Mucosa of descending colon (tissue), 3 donors: Measurements from ENCODE around the gene PRKAR1B. TPM values are rescaled to one million over a fixed set of nuclear protein-coding genes. Genes with fewer than 3 reads are reported as not detected.

Experiments used
- ATAC-seq: fragments of 200-7000 bp; cut with Tn5 transposase; one replicate; pipeline ENCODE4 v1.9.1; 2020; ENCODE audit warnings: mild to moderate bottlenecking, moderate library complexity
- DNase-seq, 3 donors: peaks; one replicate each; pipeline ENCODE4 v3.0.0-alpha.2; 2020
- H3K36me3 ChIP-seq: fragments of 200-600 bp; one replicate; pipeline ENCODE4 v1.8.0; 2021; ENCODE audit warnings: low read depth, mild to moderate bottlenecking
- H3K4me1 ChIP-seq: fragments of 200-600 bp; one replicate; pipeline ENCODE4 v1.8.0; 2021; ENCODE audit warnings: low read depth, mild to moderate bottlenecking
- H3K4me3 ChIP-seq: fragments of 200-600 bp; one replicate; pipeline ENCODE4 v1.8.0; 2021; ENCODE audit warnings: mild to moderate bottlenecking
- H3K9me3 ChIP-seq: fragments of 200-600 bp; one replicate; pipeline ENCODE4 v1.8.0; 2021; ENCODE audit warnings: mild to moderate bottlenecking
- CTCF ChIP-seq: fragments of 200-600 bp; IDR thresholded peaks from one replicate; pipeline ENCODE4 v1.8.0; 2022; ENCODE audit warnings: antibody characterized with exemption, mild to moderate bottlenecking
- intact Hi-C, 2 donors: fragments of 100-400 bp; cut with DNase I in 1 of 2; cut with micrococcal nuclease in 1 of 2; formaldehyde crosslinking; loops; one replicate each; pipeline versions ENCODE4 v1.11.0 to v1.11.1; 2022; cut with DNase I, micrococcal nuclease
- total RNA-seq, 3 donors: library from RNA; stranded (reverse); fragmentation: NEBNext Ultra II Directional in 2 of 3; extraction: Animal tissue kit (Norgen Biotek cat#: 25700) in 2 of 3; gene quantifications; one replicate each; pipeline versions ENCODE4 v1.2.1 to v1.2.4, GENCODE V29; 2021 to 2023
- donor health status: DM: no; HTN: no; CAD: no; lungs with moderate emphysema.
- donor health status: DM: no; HTN: no; CAD: no.
- donor health status: DM: no; HTN: yes; CAD: no.

Gene PRKAR1B
- total RNA-seq, 3 donors from 2014 or later: 10.1 to 24.5 (median 24.4) TPM

- peak in 1 of 3 donors; percentile 35 for DNase-seq
- TF ChIP-seq CTCF: no peak
- Histone ChIP-seq H3K9me3 (no peaks in the 10 kb centered on the region), H3K4me3 (no peak overlapping the region), H3K36me3 (no peaks in the 10 kb centered on the region), H3K4me1 (no peaks in the 10 kb centered on the region)
- ATAC-seq: no peak
- intact Hi-C loops: no loop called here
These were observed 136.1 kb downstream of the PRKAR1B start for GRCh38 chr7:590731-591551.

- DNase-seq (peak in 1 of 3 donors; percentile 40), ATAC-seq (no peak)
- no peaks in the 10 kb centered on the region for H3K4me1 ChIP-seq
- H3K9me3 ChIP-seq: no peaks in the 10 kb centered on the region
- intact Hi-C loops: no loop called here
- H3K36me3 ChIP-seq: no peaks in the 10 kb centered on the region
- TF ChIP-seq CTCF: no peak
- no peak overlapping the region for H3K4me3 ChIP-seq
These were observed 137.1 kb downstream of the PRKAR1B start for GRCh38 chr7:589781-590575.

- H3K36me3 ChIP-seq: no peaks in the 10 kb centered on the region
- intact Hi-C loops: no loop called here
These were observed 139.3 kb downstream of the PRKAR1B start for GRCh38 chr7:587767-588166.

GRCh38 chr7:586494-586893 lies 140.6 kb downstream of the PRKAR1B start:
- Histone ChIP-seq H3K4me1 (no peaks in the 10 kb centered on the region), H3K36me3 (no peaks in the 10 kb centered on the region), H3K9me3 (no peaks in the 10 kb centered on the region), H3K4me3 (no peak overlapping the region)
- ATAC-seq (no peak), DNase-seq (no peak)
- intact Hi-C loops: no loop called here
- no peak for TF ChIP-seq CTCF

More at GRCh38 chr7:587767-588166, 139.3 kb downstream of the PRKAR1B start:
- Histone ChIP-seq H3K9me3 (no peaks in the 10 kb centered on the region), H3K4me3 (no peak overlapping the region), H3K4me1 (no peaks in the 10 kb centered on the region)
- DNase-seq (peak in 1 of 3 donors; percentile 27), ATAC-seq (no peak)
- TF ChIP-seq CTCF: no peak

- ATAC-seq (no peak), DNase-seq (no peak)
- Histone ChIP-seq H3K4me1 (no peaks in the 10 kb centered on the region), H3K4me3 (no peak overlapping the region), H3K36me3 (no peaks in the 10 kb centered on the region), H3K9me3 (no peaks in the 10 kb centered on the region)
- no peak for TF ChIP-seq CTCF
- intact Hi-C loops: no loop called here
These were observed 141.2 kb downstream of the PRKAR1B start for GRCh38 chr7:585873-586272.
